Chondrocyte (in vitro differentiated cells): ENCODE data around the gene ALDH1B1. TPM values are rescaled to one million over a fixed set of nuclear protein-coding genes. Genes with fewer than 3 reads are reported as not detected.
A peak's percentile ranks its signal among the peaks of the same experiment; 100 is the strongest.

Experiments used
- DNase-seq: peaks from one replicate; pipeline ENCODE4 v3.0.0; 2021; ENCODE audit warnings: mixed read lengths, low spot score
- H3K27ac Mint-ChIP-seq: one replicate; pipeline ENCODE4 v1.8.0; 2021; ENCODE audit warnings: mild to moderate bottlenecking, moderate library complexity, mixed read lengths; ENCODE audit not compliant: unreplicated experiment
- H3K27me3 Mint-ChIP-seq: 2 replicates; pipeline ENCODE4 v1.8.0; 2021; ENCODE audit warnings: low read depth, mixed read lengths
- H3K36me3 Mint-ChIP-seq: 2 replicates; pipeline ENCODE4 v1.8.0; 2021; ENCODE audit warnings: low read depth, mixed read lengths
- H3K4me1 Mint-ChIP-seq: 2 replicates; pipeline ENCODE4 v1.8.0; 2021; ENCODE audit warnings: low read depth, mild to moderate bottlenecking, mixed read lengths
- H3K4me3 Mint-ChIP-seq: one replicate; pipeline ENCODE4 v1.8.0; 2021; ENCODE audit warnings: mild to moderate bottlenecking, moderate library complexity, mixed read lengths; ENCODE audit not compliant: unreplicated experiment
- H3K9me3 Mint-ChIP-seq: 2 replicates; pipeline ENCODE4 v1.8.0; 2021; ENCODE audit warnings: low read depth, mixed read lengths
- total RNA-seq: library from RNA; stranded (reverse); gene quantifications from 3 replicates; pipeline ENCODE4 v1.2.1, GENCODE V29; 2021
- TF ChIP-seq, protein P1 (sequence below): fragments of 200-600 bp; sonication (generic); IDR thresholded peaks from 2 replicates; pipeline ENCODE4 v1.5.0; 2021; ENCODE audit warnings: antibody characterized with exemption, mild to moderate bottlenecking, moderate library complexity

ALDH1B1 gene
- total RNA-seq, 1 donor from 2014 or later, result 74.2 TPM

DNA sequence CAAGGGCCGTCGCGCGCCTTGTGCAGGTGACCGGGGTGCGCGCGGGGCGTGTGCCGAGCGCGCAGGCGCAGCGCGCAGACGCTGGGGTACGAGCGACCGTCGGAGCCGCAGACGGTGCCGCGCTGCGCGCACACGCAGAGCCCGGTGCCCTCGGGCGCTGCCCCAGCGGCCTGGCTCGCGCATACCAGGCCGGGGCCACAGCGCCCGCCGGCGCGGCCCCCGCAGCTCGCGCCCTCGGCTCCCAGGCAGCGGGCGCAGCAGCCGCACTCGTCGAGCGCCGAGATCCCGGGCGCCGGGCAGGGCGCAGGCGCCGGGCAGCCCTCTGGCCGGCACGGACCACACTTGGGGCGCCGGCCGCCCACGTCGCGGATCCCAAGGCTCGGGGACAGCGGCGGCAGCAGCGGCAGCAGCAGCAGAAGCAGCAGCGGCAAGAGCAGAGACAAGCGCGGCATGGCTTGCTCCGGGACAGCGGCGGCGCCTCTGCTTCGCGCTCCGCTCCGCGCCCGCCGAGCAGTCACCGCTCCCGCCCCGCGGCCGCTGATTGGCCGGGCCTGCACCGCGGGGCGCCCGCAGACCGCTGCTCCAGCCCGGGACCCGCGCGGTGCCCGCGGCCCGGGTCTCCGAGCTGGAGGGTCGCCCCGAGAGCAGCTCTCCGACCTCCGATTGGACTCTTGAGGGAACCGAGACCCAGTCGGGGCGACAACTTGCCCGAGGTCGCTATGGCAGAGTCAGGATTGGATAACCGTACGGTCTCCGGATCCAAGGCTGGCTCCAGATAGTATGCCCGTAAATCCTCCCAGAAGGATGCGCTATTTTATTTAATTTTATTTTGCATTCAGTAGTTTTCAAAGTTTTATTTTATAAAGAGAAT is 31.7 kb downstream of the ALDH1B1 start, which contains the start of gene IGFBPL1:
Gene IGFBPL1, minus strand, starts transcription at position 482 of the 871 bp plus-strand sequence. Its CDS starts 30 bp downstream, at position 452.
- TF ChIP-seq, protein P1, sequence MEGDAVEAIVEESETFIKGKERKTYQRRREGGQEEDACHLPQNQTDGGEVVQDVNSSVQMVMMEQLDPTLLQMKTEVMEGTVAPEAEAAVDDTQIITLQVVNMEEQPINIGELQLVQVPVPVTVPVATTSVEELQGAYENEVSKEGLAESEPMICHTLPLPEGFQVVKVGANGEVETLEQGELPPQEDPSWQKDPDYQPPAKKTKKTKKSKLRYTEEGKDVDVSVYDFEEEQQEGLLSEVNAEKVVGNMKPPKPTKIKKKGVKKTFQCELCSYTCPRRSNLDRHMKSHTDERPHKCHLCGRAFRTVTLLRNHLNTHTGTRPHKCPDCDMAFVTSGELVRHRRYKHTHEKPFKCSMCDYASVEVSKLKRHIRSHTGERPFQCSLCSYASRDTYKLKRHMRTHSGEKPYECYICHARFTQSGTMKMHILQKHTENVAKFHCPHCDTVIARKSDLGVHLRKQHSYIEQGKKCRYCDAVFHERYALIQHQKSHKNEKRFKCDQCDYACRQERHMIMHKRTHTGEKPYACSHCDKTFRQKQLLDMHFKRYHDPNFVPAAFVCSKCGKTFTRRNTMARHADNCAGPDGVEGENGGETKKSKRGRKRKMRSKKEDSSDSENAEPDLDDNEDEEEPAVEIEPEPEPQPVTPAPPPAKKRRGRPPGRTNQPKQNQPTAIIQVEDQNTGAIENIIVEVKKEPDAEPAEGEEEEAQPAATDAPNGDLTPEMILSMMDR, result no peak
- Mint-ChIP-seq H3K27me3 (peaks cover 20% of the 10 kb centered on the region), H3K27ac (no peak within 1 kb of the TSS), H3K4me1 (peaks cover 12% of the 10 kb centered on the region), H3K4me3 (peak within 1 kb of the TSS; percentile 56), H3K36me3 (no peaks in the 10 kb centered on the region), H3K9me3 (no peaks in the 10 kb centered on the region)
- DNase-seq, result no peak

DNA sequence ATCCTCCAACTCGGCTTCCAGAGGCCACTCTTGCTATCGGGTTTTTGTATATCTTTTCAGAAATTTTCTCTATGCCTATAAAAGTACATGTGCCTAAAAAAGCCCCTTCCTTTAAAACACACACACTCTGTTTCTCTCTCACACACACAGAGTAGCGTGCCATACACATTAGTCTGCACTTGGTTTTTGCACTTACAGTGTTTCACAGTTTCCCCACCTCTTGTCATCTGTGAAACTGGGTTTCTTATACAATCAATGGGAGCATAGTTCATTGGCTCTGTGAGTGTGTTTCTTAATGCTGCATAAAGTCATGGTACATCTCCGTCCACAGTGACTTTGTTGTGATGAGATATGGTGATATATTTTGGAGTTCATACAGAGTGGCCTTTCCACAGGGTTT is 32.4 kb downstream of the ALDH1B1 start:
- H3K4me1 Mint-ChIP-seq, result peaks cover 12% of the 10 kb centered on the region
- no peak for DNase-seq
- H3K9me3 Mint-ChIP-seq, result no peaks in the 10 kb centered on the region
- H3K27me3 Mint-ChIP-seq, result peaks cover 20% of the 10 kb centered on the region
- TF ChIP-seq, protein P1, result no peak
- H3K36me3 Mint-ChIP-seq, result no peaks in the 10 kb centered on the region
- H3K4me3 Mint-ChIP-seq, result no peak overlapping the region
- no peak overlapping the region for H3K27ac Mint-ChIP-seq

DNA sequence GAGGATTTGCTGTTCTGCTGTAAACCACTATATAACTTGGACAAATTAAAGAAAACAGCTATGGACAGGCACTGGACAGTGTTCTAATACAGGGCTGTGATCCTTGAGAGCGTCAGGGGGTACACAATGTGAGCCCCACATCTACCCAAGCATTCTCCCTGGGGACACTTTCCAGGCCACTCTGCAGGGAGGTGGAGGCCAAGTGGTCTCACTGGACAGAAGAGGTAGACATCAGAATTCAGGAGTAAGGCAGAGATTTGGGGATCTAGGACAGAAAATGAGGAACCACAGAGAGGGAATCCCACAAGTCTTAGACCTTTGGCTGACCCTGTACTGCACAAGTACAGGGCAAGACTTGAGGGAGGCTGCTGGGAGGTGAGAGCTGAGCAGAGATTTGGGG is 35.6 kb downstream of the ALDH1B1 start:
- H3K36me3 Mint-ChIP-seq, result no peaks in the 10 kb centered on the region
- TF ChIP-seq, protein P1, result no peak
- H3K4me3 Mint-ChIP-seq, result no peak overlapping the region
- H3K27me3 Mint-ChIP-seq, result peaks cover 20% of the 10 kb centered on the region
- H3K4me1 Mint-ChIP-seq, result no peaks in the 10 kb centered on the region
- H3K27ac Mint-ChIP-seq, result no peak overlapping the region
- H3K9me3 Mint-ChIP-seq, result no peaks in the 10 kb centered on the region
- no peak for DNase-seq

DNA sequence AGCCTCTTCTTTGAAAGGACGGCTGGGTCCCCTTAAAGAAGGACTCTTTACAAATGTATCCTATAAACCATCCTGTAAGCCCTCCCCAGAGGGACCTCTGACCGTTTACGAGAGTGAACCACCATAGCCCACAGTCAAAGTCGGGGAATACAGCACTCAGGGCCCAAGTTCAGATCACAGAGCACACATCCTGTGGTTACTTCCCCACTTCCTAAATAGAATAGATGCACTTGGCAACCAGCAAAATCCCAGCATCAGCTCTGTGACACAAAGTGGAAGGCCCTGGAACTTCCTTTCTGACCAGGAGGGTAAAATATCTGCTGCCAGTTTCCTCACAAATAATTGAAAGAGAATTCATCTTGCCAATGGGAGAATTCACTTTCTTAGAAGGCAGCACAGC is 38.6 kb downstream of the ALDH1B1 start:
- Mint-ChIP-seq H3K4me1 (peaks cover 4% of the 10 kb centered on the region), H3K27ac (no peak overlapping the region), H3K36me3 (no peaks in the 10 kb centered on the region), H3K9me3 (no peaks in the 10 kb centered on the region), H3K27me3 (peaks cover 15% of the 10 kb centered on the region), H3K4me3 (no peak overlapping the region)
- TF ChIP-seq, protein P1, result no peak
- DNase-seq, result no peak

DNA sequence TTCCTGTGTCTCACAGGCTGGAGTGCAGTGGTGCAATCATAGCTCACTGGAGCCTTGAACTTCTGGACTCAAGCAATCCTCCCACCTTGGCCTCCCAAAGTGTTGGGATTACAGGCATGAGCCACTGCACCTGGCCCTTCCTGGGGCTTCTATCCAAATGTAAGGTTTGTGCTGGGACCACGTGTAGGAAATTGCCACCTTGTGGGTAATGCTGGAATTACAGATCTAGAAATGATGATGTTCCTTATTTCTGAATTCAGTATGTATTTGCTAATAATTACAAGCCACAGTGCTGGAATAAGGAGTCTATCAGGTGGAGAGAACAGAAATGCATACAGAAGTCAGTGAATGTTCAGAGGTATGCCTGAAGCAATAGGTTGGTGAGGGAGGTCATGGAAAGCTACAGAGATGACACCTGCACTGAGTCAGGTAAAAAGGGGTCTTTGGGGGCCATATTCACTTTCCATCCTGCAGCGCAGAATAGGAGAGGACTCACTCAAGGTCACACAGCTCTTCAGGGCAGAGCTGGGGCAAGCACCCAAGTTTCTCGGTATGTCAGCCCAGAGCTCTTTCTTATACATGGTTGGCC is 40.5 kb downstream of the ALDH1B1 start:
- Mint-ChIP-seq H3K27me3 (peaks cover 2% of the 10 kb centered on the region), H3K4me1 (peaks cover 17% of the 10 kb centered on the region), H3K27ac (no peak overlapping the region), H3K9me3 (no peaks in the 10 kb centered on the region), H3K4me3 (no peak overlapping the region), H3K36me3 (no peaks in the 10 kb centered on the region)
- DNase-seq, result no peak
- TF ChIP-seq, protein P1, result peak; percentile 83
